GM19397 (cell line): Measurements from ENCODE around the gene PLCD1.
A peak's percentile ranks its signal among the peaks of the same experiment; 100 is the strongest.

Experiments used
- ATAC-seq: cut with Tn5 transposase; IDR thresholded peaks from one replicate; pipeline ENCODE4 v1.9.1; 2021; ENCODE audit warnings: mild to moderate bottlenecking, moderate library complexity; ENCODE audit not compliant: unreplicated experiment

Gene PLCD1

GRCh38 chr3:38001456-38002081 is 27.9 kb downstream of the PLCD1 start:
- no peak for ATAC-seq

- no peak for ATAC-seq
Observed at GRCh38 chr3:38000965-38001455, 28.4 kb downstream of the PLCD1 start.

GRCh38 chr3:38000242-38000916 is 29.1 kb downstream of the PLCD1 start:
- ATAC-seq: no peak

- no peak for ATAC-seq
Observed at GRCh38 chr3:37999836-38000235, 29.6 kb downstream of the PLCD1 start.

GRCh38 chr3:37997791-37998370 is 31.6 kb downstream of the PLCD1 start:
- no peak for ATAC-seq

- no peak for ATAC-seq
Observed at GRCh38 chr3:37997342-37997741, 32.1 kb downstream of the PLCD1 start.

GRCh38 chr3:37996785-37997301 is 32.6 kb downstream of the PLCD1 start:
- peak; percentile 43 for ATAC-seq

GRCh38 chr3:37995652-37996641 is 33.5 kb downstream of the PLCD1 start:
- ATAC-seq: no peak

GRCh38 chr3:37994639-37994972 is 34.8 kb downstream of the PLCD1 start:
- no peak for ATAC-seq

- ATAC-seq: peak; percentile 63
Observed at GRCh38 chr3:37993820-37994638, 35.4 kb downstream of the PLCD1 start.

GRCh38 chr3:37993460-37993819 is 36.0 kb downstream of the PLCD1 start:
- ATAC-seq: no peak

GRCh38 chr3:37993067-37993455 is 36.4 kb downstream of the PLCD1 start:
- no peak for ATAC-seq

GRCh38 chr3:37992271-37993066 is 37.0 kb downstream of the PLCD1 start:
- no peak for ATAC-seq

GRCh38 chr3:37991823-37992222 is 37.6 kb downstream of the PLCD1 start:
- ATAC-seq: no peak

- no peak for ATAC-seq
Observed at GRCh38 chr3:37991109-37991508, 38.3 kb downstream of the PLCD1 start.

- ATAC-seq: no peak
Observed at GRCh38 chr3:37990527-37990926, 38.9 kb downstream of the PLCD1 start, which contains the start of gene VILL. Gene VILL, plus strand, starts transcription at chr3:37990786. Its CDS starts 2,887 bp downstream, at chr3:37993673.

- ATAC-seq: no peak
Observed at GRCh38 chr3:37989821-37990480, 39.5 kb downstream of the PLCD1 start.

GRCh38 chr3:37988931-37989525 is 40.4 kb downstream of the PLCD1 start:
- ATAC-seq: no peak
